Prostate gland (tissue), 2 donors: ENCODE results near the gene UBXN7.
"Not testable (repeated sequence)": the region's sequence is repeated elsewhere in the genome, so short reads cannot be mapped to it uniquely, and the experiment has no call there.

ENCODE experiments used
- CTCF ChIP-seq, 4 experiments: fragments of 200-600 bp in 2 of 4; fragments of 450-650 bp in 2 of 4; sonication (generic) in 2 of 4; IDR thresholded peaks; 1 replicate in 3 of 4; 2 replicates in 1 of 4; pipeline ENCODE4 v1.5.1; 2016 to 2019; ENCODE audit warnings: antibody characterized with exemption in 4 of 4, mild to moderate bottlenecking in 2 of 4, moderate library complexity in 2 of 4
- POLR2A ChIP-seq: fragments of 450-650 bp; IDR thresholded peaks from one replicate; pipeline ENCODE4 v1.6.1; 2016; ENCODE audit warnings: antibody characterized with exemption, mild to moderate bottlenecking
- POLR2AphosphoS5 ChIP-seq: sonication (generic); formaldehyde crosslinking; IDR thresholded peaks from one replicate; pipeline ENCODE4 v1.6.1; 2017; ENCODE audit warnings: antibody characterized with exemption

GRCh38 chr3:196445391-196445790 lies 13.2 kb upstream of the UBXN7 start:
- TF ChIP-seq POLR2A; POLR2AphosphoS5; CTCF (IDR thresholded peaks at IDR 0.05): not testable (repeated sequence)
